HS-27A (cell line): ENCODE results near the gene S1PR2.

ENCODE experiments used
- DNase-seq: peaks from one replicate; pipeline ENCODE4 v3.0.0-alpha.2; 2012; ENCODE audit warnings: low read depth, missing footprints

The S1PR2 gene

GRCh38 chr19:10230861-10231611 is at the start of gene S1PR2:
S1PR2 (minus strand) TSS chr19:10231331; CDS start chr19:10224905, 6,426 bp downstream.
- DNase-seq = no peak

GRCh38 chr19:10279737-10280442 is 48.8 kb upstream of the S1PR2 start:
- DNase-seq = no peak

DNA sequence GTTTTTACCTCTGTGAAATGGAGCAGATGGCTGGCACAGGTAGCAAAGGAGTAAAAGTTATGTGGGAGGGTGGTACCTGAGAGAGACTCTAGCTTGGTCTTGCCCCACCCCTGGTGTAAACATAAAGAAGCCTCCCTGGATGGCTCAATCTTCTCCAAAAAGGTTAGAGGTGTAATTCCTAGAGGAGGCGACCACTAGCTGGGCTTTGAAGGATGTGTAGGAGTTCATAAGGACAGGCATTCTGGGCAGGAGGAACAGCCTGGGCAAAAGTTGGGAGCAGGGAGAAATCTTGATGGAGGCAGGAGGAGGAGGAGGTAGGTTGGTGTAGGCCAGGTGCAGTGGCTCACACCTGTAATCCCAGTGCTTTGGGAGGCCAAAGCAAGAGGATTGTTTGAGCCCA is 47.8 kb upstream of the S1PR2 start:
- no peak for DNase-seq

GRCh38 chr19:10277795-10278589 is 46.9 kb upstream of the S1PR2 start:
- DNase-seq = no peak

DNA sequence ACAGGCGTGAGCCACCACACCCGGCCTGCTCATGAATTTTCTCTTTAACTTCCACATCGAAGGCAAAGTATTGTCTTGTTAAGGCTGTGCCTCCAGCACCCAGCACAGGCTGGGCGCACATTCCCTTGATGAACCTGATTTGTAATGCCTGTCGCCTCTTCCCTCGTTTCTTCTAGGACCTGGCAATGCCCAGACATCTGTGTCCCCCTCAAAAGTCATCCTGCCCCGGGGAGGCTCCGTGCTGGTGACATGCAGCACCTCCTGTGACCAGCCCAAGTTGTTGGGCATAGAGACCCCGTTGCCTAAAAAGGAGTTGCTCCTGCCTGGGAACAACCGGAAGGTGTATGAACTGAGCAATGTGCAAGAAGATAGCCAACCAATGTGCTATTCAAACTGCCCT is 43.5 kb upstream of the S1PR2 start:
- no peak for DNase-seq

- DNase-seq = no peak
Observed at GRCh38 chr19:10271543-10272086, 40.5 kb upstream of the S1PR2 start.

- DNase-seq = no peak
Observed at GRCh38 chr19:10270616-10271394, 39.7 kb upstream of the S1PR2 start, which contains the start of gene ICAM1. ICAM1 (plus strand) TSS chr19:10271120; CDS start chr19:10271160, 40 bp downstream.

DNA sequence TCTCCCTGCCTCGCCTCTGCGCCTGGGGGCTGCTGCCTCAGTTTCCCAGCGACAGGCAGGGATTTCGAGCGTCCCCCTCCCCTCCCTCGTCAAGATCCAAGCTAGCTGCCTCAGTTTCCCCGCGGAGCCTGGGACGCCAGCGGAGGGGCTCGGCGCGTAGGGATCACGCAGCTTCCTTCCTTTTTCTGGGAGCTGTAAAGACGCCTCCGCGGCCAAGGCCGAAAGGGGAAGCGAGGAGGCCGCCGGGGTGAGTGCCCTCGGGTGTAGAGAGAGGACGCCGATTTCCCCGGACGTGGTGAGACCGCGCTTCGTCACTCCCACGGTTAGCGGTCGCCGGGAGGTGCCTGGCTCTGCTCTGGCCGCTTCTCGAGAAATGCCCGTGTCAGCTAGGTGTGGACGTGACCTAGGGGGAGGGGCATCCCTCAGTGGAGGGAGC is 39.1 kb upstream of the S1PR2 start:
- no peak for DNase-seq

- no peak for DNase-seq
Observed at GRCh38 chr19:10269333-10270179, 38.4 kb upstream of the S1PR2 start.

DNA sequence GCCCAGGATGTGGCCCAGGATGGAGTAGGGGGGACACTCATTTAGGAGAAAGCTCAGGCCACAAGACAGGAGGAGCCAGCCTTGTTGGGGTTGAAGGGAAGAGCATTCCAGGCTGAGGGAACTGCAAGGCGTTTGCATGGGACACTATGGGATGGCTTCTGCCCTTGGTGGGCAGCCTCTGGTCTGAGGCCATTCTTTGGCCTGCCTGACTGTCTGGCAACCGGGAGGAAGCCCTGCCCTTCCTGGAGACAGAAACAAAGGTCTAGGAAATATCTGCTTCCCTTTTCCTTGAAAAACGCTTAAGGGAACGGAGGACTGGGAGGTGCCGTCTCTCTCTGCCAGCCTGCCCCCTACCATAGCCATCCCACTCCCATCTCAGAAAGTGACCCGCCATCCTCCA is 36.9 kb upstream of the S1PR2 start:
- DNase-seq = no peak

GRCh38 chr19:10266706-10267105 is 35.6 kb upstream of the S1PR2 start:
- no peak for DNase-seq

- DNase-seq = no peak
Observed at GRCh38 chr19:10262771-10263170, 31.6 kb upstream of the S1PR2 start.

GRCh38 chr19:10260141-10260584 is 29.0 kb upstream of the S1PR2 start:
- no peak for DNase-seq

DNA sequence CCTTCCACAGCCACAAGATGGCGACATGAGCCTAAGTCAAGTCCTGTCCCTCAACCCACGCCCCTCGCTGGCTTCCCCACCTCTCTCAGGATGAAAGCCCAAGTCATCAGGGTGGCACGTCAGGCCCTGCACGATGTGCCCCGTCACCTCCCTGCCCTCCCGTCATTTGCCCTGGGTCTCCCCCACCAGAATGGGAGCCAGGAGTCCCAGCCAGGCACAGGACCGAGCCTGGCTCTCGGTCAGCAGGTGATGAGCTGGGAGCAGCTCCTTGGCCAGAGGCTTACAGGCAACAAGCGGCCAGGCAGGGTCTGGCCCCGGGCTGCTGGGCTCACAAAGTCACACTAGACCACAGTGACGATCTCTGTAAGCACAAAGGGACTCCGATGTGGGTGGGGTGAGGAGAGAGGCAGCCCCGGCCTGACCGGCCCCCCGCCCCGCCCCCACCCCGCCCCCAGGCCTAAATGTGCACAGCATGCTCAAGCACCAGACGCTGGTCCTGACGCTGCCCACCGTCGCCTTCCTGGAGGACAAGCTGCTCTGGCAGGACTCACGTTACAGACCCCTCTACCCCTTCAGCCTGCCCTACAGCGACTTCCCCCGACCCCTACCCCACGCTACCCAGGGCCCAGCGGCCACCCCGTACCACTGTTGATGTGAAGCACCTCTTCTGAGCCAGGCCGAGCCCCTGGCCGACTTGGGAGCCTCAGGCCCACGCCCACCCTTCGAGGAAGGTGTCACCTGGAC is 28.2 kb upstream of the S1PR2 start:
- DNase-seq = peak; percentile 60

GRCh38 chr19:10258080-10258710 is 27.1 kb upstream of the S1PR2 start:
- DNase-seq = no peak

DNA sequence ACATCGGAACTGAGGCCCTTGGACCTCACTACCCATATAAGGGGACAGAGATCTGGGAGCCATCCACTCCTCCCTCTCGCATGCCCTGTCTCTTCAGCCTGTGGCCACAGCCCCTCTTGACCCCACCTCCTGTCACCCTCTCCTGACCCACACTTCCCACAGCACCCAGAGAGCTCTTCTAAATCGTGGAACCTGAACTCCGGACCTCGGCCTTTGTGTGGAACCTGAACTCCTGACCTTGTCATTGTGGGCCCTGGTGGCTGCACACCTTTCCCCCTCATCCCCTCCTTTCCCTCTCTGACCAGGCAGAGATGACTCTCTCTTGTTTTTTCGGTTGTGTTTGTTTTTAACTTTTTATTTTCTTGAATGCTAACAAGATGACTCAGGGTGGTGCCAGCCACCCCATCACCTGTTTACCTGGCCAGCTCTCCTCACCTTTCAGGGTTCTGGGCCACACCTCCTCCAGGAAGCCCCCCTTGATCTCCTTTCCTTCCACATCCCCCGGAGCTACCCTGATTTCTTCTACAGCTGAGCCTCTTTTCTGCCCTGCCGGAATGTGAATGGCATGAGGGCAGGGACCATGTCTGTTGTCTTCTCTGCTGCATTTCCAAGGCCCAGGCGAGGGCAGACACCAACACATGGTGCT is 26.0 kb upstream of the S1PR2 start:
- DNase-seq = no peak

DNA sequence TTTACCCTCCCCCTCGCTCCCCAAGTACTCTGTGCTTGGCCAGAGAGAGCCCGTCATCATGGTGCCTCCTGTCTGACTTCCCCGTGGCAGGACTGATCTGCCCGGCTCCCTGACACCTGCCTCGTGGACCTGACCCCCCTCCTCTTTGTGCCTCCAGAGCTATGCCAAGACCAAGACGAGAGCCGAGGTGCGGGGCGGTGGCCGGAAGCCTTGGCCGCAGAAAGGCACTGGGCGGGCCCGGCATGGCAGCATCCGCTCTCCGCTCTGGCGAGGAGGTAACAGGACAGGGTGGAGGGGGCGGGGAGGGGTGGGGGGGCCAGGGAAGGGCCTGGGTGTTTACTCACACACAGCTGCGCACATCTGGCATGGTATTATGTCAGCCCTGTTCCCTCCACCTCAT is 25.4 kb upstream of the S1PR2 start:
- no peak for DNase-seq

DNA sequence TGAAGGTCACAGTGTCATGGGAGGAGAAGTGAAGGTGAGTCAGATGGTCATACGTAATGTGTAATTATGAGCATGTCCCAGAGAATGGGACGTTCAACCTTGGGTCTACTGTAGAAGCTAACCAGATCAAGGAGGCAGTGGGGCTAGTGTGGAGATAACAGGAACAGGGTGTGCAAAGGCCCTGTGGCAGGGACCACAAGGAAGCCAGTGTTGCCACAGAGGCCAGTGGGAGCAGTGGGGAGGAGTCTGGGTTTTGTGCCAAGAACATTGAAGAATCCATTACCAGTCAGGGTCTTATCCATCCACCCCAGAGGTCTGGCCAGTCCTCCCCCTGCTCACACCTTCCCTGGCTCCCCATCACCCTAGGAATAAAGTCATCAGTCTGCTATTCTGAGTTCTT is 24.2 kb upstream of the S1PR2 start:
- no peak for DNase-seq

GRCh38 chr19:10254244-10254643 is 23.1 kb upstream of the S1PR2 start:
- no peak for DNase-seq
